Right atrium auricular region (tissue), 2 donors: ENCODE data around the gene FAM181A. TPM values are rescaled to one million over a fixed set of nuclear protein-coding genes. Genes with fewer than 3 reads are reported as not detected.

Source experiments
- DNase-seq: peaks from one replicate; pipeline ENCODE4 v3.0.0-alpha.2; 2019; ENCODE audit warnings: low spot score
- H3K27ac ChIP-seq, 2 donors: fragments of 200-600 bp; sonication (generic); 1 replicate in 1 of 2; 2 replicates in 1 of 2; pipeline ENCODE4 v1.5.1; 2016 to 2019
- H3K27me3 ChIP-seq, 2 donors: fragments of 200-600 bp; sonication (generic); one replicate each; pipeline versions ENCODE4 v1.5.1 to v1.6.0; 2017 to 2019
- H3K36me3 ChIP-seq: fragments of 200-600 bp; sonication (generic); one replicate; pipeline ENCODE4 v1.5.1; 2016
- H3K4me1 ChIP-seq, 2 donors: fragments of 200-600 bp; sonication (generic); one replicate each; pipeline versions ENCODE4 v1.5.1 to v1.6.0; 2017 to 2019
- H3K4me3 ChIP-seq, 2 donors: fragments of 200-600 bp; sonication (generic); 1 replicate in 1 of 2; 2 replicates in 1 of 2; pipeline ENCODE4 v1.5.1; 2017 to 2019; ENCODE audit warnings: mild to moderate bottlenecking in 1 of 2, moderate library complexity in 1 of 2
- H3K9me3 ChIP-seq, 2 donors: fragments of 200-600 bp; sonication (generic); one replicate each; pipeline ENCODE4 v1.5.1; 2019
- total RNA-seq, 2 donors: library from RNA; depleted of rRNA; stranded (reverse); fragments of >200 nt; gene quantifications; one replicate each; pipeline ENCODE4 v1.1.0, GENCODE V29; 2016
- TF ChIP-seq, protein P1 (sequence below), 2 donors: fragments of 200-600 bp; sonication (generic); IDR thresholded peaks; one replicate each; pipeline ENCODE4 v1.5.1; 2019; ENCODE audit warnings: antibody characterized with exemption in 2 of 2

The FAM181A gene
- total RNA-seq, 2 donors from 2014 or later: not detected

- H3K9me3 ChIP-seq: no peaks in the 10 kb centered on the region
- no peaks in the 10 kb centered on the region for H3K36me3 ChIP-seq
- no peak for DNase-seq
- TF ChIP-seq, protein P1, sequence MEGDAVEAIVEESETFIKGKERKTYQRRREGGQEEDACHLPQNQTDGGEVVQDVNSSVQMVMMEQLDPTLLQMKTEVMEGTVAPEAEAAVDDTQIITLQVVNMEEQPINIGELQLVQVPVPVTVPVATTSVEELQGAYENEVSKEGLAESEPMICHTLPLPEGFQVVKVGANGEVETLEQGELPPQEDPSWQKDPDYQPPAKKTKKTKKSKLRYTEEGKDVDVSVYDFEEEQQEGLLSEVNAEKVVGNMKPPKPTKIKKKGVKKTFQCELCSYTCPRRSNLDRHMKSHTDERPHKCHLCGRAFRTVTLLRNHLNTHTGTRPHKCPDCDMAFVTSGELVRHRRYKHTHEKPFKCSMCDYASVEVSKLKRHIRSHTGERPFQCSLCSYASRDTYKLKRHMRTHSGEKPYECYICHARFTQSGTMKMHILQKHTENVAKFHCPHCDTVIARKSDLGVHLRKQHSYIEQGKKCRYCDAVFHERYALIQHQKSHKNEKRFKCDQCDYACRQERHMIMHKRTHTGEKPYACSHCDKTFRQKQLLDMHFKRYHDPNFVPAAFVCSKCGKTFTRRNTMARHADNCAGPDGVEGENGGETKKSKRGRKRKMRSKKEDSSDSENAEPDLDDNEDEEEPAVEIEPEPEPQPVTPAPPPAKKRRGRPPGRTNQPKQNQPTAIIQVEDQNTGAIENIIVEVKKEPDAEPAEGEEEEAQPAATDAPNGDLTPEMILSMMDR (IDR thresholded peaks at IDR 0.05): no peak
- H3K4me3 ChIP-seq: no peak overlapping the region
- H3K4me1 ChIP-seq: no peaks in the 10 kb centered on the region
- H3K27ac ChIP-seq: no peak overlapping the region
- no peaks in the 10 kb centered on the region for H3K27me3 ChIP-seq
Measured at GRCh38 chr14:93923626-93924025, 3.5 kb upstream of the FAM181A start.

GRCh38 chr14:93924592-93925355 lies 2.4 kb upstream of the FAM181A start:
- no peak for DNase-seq
- TF ChIP-seq, protein P1 (IDR thresholded peaks at IDR 0.05): no peak
- Histone ChIP-seq H3K4me3 (no peak overlapping the region), H3K27me3 (no peaks in the 10 kb centered on the region), H3K27ac (no peak overlapping the region), H3K36me3 (peaks cover 3% of the 10 kb centered on the region), H3K9me3 (no peaks in the 10 kb centered on the region), H3K4me1 (no peaks in the 10 kb centered on the region)

DNA sequence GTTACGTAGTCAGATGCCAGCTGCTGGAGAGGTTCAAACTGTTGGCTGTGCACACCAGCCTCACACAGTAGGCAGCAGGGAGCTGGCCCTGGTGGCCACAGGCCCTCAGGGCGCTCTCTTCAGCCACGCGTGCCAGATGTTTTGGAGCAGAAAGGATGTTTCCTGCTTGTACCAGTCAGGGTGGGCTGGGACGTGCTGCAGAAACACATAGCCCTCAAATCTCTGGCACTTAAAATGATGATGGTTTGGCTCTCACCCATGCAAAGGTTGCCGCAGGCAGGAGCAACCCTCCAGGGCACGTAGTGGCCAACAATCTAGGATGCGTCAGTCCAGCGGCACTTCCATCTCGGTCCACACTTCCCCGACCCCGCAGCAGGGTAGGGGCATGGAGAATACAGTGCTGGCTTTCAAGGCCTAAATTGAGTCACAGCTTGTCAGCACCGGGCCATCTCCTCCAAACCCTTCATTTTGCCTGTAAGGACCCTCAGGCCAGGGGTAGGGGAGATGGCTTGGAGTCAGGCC lies 1.7 kb upstream of the FAM181A start:
- H3K27me3 ChIP-seq: no peaks in the 10 kb centered on the region
- H3K36me3 ChIP-seq: peaks cover 9% of the 10 kb centered on the region
- H3K27ac ChIP-seq: no peak overlapping the region
- H3K4me1 ChIP-seq: no peaks in the 10 kb centered on the region
- H3K9me3 ChIP-seq: no peaks in the 10 kb centered on the region
- DNase-seq: no peak
- no peak overlapping the region for H3K4me3 ChIP-seq
- TF ChIP-seq, protein P1 (IDR thresholded peaks at IDR 0.05): no peak

- Histone ChIP-seq H3K4me3 (no peak overlapping the region), H3K4me1 (no peaks in the 10 kb centered on the region), H3K27me3 (no peaks in the 10 kb centered on the region), H3K36me3 (peaks cover 19% of the 10 kb centered on the region), H3K9me3 (no peaks in the 10 kb centered on the region), H3K27ac (no peak overlapping the region)
- DNase-seq: no peak
- TF ChIP-seq, protein P1 (IDR thresholded peaks at IDR 0.05): no peak
Measured at GRCh38 chr14:93926245-93926872, 785 bp upstream of the FAM181A start.

GRCh38 chr14:93927800-93928145 lies 629 bp downstream of the FAM181A start:
- peaks cover 32% of the 10 kb centered on the region for H3K36me3 ChIP-seq
- H3K4me1 ChIP-seq: no peaks in the 10 kb centered on the region
- no peaks in the 10 kb centered on the region for H3K27me3 ChIP-seq
- no peak overlapping the region for H3K4me3 ChIP-seq
- H3K27ac ChIP-seq: no peak overlapping the region
- TF ChIP-seq, protein P1 (IDR thresholded peaks at IDR 0.05): no peak
- DNase-seq: no peak
- no peaks in the 10 kb centered on the region for H3K9me3 ChIP-seq
